Measurements from ENCODE around the gene ACACA. TPM values are rescaled to one million over a fixed set of nuclear protein-coding genes. Genes with fewer than 3 reads are reported as not detected.

Gene ACACA
- total RNA-seq, 1 donor = 72.7 TPM

DNA sequence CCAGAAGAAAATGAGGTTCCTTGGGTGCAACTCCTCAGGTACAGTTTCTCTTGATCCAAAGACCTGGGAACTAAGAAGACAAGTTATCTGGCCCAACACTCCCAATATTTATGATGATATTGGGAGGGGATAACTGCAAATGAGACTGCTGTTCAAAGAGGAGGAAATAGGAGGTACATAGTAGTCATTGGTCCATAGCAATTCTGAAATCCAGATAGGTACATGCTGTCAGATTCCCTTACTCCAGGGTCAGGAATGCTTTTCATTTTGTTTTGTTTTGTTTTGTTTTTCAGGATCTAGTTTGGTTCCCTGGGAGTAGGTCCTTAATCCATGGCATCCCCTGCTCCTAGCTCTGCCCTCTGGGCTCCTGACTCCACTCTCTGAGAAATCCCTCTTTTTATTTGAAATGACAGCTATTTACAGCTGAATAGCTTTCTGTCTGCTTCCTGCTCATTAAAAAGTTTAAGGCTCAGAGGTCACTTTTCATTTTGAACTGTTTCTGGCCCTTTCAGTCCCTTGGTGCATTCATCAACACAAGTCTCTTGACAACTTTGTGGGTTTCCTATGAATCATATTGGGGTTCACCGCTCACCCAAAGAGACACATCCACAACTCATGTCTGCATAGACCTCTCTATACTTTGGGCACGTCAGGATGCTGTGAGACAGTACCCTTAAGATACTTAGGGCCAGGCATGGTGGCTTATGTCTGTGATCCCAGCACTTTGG lies 141.0 kb downstream of the ACACA start:
- no peak for DNase-seq (ENCODE audit: low read depth)
- TF ChIP-seq, protein P1, sequence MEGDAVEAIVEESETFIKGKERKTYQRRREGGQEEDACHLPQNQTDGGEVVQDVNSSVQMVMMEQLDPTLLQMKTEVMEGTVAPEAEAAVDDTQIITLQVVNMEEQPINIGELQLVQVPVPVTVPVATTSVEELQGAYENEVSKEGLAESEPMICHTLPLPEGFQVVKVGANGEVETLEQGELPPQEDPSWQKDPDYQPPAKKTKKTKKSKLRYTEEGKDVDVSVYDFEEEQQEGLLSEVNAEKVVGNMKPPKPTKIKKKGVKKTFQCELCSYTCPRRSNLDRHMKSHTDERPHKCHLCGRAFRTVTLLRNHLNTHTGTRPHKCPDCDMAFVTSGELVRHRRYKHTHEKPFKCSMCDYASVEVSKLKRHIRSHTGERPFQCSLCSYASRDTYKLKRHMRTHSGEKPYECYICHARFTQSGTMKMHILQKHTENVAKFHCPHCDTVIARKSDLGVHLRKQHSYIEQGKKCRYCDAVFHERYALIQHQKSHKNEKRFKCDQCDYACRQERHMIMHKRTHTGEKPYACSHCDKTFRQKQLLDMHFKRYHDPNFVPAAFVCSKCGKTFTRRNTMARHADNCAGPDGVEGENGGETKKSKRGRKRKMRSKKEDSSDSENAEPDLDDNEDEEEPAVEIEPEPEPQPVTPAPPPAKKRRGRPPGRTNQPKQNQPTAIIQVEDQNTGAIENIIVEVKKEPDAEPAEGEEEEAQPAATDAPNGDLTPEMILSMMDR (IDR thresholded peaks at IDR 0.05; ENCODE audit: insufficient read depth, low read length) = no peak
- no peak overlapping the region for H3K4me3 ChIP-seq (ENCODE audit: low read depth, low read length)

DNA sequence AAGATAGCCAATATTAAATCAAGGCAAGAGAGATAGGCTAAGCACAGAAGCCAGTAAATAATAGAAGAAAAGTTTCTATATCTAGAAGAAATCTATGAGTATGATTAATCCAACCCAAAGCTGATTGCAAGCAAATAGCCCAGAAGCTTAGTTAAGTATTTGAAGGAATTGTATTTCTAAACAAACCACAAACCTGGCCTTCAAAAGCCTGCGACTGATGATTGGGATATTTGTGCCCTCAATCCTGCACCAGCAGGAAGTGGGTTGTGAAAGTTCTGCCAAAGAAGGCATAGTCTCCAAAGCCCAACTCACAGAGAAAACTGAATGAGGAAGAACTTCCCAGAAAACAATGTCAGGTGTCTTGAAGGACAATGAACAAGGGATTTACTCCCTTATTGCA lies 145.3 kb downstream of the ACACA start:
- TF ChIP-seq, protein P1 (IDR thresholded peaks at IDR 0.05; ENCODE audit: insufficient read depth, low read length) = no peak
- H3K4me3 ChIP-seq (ENCODE audit: low read depth, low read length) = no peak overlapping the region
- peak; percentile 8 for DNase-seq (ENCODE audit: low read depth)

DNA sequence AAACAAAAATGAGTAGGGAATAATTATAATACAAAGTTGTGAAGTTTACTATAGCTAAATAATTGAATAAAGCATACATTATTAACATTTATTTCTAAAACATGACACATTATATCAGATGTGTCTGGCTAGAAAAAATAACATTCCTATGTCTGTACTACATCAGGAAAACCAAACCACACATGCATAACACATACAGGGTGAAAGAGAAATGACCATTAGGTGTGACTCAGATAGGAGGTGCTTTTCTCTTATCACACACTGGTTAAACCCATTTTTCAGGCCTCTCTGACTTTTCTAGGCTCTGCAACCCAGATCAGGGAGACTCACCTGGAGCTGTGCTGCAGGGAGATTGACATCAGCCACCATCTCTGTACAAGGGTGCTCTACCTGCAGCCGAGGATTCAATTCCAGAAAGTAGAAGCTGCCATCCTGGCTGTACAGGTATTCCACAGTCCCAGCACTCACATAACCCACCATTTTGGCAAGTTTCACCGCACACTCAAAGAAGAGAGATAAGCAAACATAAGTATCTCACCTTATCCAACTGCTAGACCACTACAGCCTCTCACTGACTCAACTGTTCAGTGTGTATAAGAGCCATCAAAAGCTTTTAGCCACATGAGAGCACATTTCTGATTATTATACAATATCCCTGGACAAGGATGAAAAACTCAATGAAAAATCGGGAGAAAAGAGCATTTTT lies 147.5 kb downstream of the ACACA start:
- DNase-seq (ENCODE audit: low read depth) = peak; percentile 42
- TF ChIP-seq, protein P1 (IDR thresholded peaks at IDR 0.05; ENCODE audit: insufficient read depth, low read length) = no peak
- no peak overlapping the region for H3K4me3 ChIP-seq (ENCODE audit: low read depth, low read length)

DNA sequence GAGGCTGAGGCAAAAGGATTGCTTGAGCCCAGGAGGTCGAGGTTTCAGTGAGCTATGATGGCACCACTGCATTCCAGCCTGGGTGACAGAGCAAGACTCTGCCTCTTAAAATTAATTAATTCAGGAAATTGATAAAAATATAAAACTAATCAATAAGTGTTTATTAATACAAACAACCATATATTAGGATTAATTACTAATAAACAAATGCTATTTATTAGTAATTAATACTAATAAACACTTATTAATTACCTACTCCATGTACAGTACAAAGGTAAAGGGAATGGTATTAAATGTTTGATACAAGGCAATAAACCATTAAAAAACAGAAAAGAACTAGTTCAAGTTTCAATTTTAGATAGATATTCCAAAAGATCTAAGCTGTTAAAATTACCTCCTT lies 150.0 kb downstream of the ACACA start:
- DNase-seq (ENCODE audit: low read depth) = no peak
- no peak overlapping the region for H3K4me3 ChIP-seq (ENCODE audit: low read depth, low read length)
- TF ChIP-seq, protein P1 (IDR thresholded peaks at IDR 0.05; ENCODE audit: insufficient read depth, low read length) = no peak

DNA sequence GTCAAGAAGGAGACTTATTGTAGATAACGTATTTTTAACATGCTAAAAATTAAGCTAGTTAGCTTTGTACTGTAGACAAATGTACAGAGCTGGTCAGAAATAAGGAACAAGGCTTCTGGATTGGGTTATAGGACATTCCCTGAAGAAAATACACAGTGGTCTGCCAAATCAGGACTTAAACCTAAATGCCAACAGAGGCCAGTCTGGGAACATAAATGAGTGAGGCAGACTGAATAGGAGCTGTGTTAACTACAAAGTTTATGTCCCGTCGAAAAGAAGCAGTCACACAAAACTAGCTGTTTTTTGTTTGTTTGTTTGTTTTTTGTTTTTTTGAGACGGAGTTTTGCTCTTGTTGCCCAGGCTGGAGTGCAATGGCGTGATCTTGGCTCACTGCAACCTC lies 151.2 kb downstream of the ACACA start:
- TF ChIP-seq, protein P1 (IDR thresholded peaks at IDR 0.05; ENCODE audit: insufficient read depth, low read length) = no peak
- H3K4me3 ChIP-seq (ENCODE audit: low read depth, low read length) = no peak overlapping the region
- no peak for DNase-seq (ENCODE audit: low read depth)

DNA sequence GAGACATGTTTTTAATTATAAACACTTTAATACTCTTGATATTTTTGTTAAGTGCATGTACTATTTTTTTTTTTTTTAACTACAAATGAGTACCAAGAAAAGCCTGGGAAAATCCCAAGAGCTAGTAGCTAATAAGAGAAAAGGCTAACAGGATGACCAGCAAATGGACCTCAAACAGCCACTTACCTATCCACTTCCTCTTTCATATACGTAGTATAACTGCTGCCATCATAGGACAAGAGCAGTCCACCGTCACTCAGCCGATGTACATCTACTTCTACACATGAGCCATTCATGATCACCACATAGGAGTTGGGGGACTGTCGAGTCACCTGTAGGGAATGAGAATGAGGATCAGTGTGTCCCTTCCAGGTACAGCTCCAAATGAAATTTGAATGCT lies 158.8 kb downstream of the ACACA start:
- H3K4me3 ChIP-seq (ENCODE audit: low read depth, low read length) = no peak overlapping the region
- TF ChIP-seq, protein P1 (IDR thresholded peaks at IDR 0.05; ENCODE audit: insufficient read depth, low read length) = no peak
- DNase-seq (ENCODE audit: low read depth) = no peak

Measured in fibroblast of the aortic adventitia (primary cell).